GM18508 (cell line): ENCODE data around the gene ADGRF3.
"Not testable (repeated sequence)": the region's sequence is repeated elsewhere in the genome, so short reads cannot be mapped to it uniquely, and the experiment has no call there.

ENCODE experiments used
- ATAC-seq: cut with Tn5 transposase; IDR thresholded peaks from one replicate; pipeline ENCODE4 v1.9.1; 2021; ENCODE audit warnings: moderate number of reproducible peaks; ENCODE audit not compliant: insufficient read depth, unreplicated experiment

The ADGRF3 gene

DNA sequence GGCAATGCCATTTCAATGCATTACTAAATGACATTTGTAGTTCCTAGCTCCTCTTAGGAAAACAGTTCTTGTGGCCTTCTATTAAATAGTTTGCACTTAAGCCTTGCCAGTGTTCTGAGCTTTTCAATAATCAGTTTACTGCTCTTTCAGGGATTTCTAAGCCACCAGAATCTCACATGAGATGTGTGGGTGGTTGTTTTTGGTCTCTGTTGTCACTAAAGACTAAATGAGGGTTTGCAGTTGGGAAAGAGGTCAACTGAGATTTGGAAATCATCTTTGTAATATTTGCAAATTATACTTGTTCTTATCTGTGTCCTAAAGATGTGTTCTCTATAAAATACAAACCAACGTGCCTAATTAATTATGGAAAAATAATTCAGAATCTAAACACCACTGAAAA, 56.6 kb downstream of the ADGRF3 start:
- ATAC-seq = no peak

DNA sequence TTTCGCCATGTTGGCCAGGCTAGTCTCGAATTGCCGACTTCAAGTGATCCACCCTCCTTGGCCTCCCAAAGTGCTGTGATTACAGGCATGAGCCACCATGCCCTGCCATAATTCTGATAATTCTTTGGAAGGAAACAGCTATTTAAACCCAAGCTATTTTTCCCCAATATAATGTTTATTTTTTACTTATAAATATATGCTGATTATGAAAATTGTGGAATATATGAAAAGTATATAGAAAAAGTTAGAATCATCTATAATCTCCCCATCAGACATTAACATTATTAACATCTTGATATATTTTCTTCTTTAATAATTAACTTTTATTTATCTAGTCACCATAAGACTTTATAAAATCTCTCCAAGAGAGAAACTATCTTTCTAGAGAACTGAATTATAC, 60.7 kb downstream of the ADGRF3 start:
- no peak for ATAC-seq

DNA sequence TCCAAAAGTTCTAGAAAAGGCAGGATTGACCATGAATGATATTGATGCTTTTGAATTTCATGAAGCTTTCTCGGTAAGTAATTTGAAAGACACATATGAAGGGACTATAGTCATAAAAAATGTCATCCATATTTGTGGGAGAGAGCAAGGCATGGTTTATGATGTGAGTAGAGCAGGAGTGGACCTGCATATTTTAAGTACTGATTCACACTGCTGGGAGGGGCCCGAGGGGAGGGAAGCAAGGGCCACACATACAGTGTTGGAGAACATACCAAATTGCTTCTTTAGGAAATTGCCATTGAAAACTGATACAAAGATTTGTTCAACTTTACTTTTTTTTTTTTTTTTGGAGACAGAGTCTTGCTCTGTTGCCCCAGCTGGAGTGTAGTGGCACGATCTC, 62.5 kb downstream of the ADGRF3 start:
- no peak for ATAC-seq

DNA sequence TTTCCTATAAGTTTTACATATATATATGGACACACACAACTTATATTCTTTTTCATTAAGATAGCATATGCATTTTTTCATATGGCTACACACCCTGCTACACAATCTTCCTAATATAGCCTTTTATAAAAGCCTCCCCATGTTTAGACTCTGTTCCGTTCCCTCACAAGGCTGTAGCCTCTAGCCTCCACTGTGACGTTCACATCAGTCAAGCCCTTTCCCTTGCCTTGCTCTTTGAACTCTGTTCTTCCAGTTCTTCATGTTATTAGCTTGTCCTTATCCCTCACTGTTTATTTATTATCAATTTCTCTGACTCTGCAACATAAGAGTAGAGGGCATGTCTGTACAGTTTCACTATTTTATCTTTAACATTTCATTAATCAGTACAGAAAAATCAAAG, 63.0 kb downstream of the ADGRF3 start:
- ATAC-seq = no peak

DNA sequence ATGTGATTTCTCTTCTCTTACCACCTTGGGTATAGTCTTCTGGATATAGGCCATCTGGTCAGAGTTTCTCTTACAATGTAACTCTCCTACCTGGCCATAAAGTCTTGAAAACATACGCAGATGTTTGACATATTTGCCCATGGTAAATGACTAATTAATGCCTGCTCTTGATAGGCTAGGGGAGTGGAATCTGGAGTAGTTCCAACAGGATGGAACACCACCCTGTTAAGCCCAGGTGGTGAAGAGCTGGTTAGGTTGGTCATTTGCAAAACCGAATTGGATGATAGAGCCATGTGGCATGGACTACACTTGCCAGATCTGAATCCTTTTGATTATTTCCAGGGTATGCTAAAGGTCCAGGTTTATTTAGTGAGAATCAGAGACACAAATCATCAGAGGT, 65.4 kb downstream of the ADGRF3 start:
- no peak for ATAC-seq

DNA sequence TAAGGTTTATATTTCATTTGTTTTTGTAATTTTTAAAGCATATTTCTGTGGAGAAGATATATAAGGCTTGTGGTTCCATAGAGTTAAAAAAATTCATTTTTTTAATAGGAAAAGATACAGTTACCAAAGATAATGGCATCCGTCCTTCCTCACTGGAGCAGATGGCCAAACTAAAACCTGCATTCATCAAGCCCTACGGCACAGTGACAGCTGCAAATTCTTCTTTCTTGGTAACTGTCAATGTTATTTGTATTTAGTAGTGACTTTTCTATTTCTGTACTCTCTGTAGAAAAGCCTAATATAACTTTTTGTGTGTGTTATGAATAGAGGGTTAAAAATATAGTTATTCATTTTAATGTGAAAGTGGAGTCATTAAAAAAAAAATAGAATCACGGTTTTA, 66.7 kb downstream of the ADGRF3 start:
- ATAC-seq = no peak

DNA sequence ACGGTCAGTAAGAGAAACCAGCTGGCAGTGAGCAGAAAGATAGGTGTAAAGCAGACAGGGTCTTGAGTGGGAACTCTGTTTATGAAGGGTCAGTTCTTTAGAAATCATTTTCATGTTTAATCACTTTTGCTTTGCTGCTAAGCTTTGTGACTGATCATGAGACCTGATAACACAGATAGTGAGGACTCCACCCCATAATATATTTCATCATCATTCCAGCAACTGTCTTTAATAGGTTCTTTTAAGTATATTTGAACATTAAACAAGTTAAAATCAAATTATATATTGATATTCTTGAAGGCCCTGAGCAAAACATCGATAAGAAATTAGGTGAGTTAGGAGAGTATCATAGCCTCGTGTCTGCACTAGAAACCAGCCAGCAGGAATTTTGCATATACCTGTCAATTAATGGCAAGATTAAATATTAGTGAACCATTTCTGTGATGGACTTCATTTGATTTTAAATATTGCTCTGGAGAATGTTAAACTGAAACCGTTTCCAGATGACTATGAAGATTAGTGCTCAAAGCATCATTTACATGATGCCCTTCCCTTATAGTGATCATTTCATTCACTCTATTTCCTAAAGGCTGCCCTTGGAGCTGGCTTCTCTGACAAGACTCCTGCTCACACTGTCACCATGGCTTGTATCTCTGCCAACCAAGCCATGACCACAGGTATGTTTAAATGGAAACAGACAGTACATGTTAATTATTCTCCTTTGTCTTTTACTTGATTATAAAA, 69.9 kb downstream of the ADGRF3 start:
- ATAC-seq = no peak

DNA sequence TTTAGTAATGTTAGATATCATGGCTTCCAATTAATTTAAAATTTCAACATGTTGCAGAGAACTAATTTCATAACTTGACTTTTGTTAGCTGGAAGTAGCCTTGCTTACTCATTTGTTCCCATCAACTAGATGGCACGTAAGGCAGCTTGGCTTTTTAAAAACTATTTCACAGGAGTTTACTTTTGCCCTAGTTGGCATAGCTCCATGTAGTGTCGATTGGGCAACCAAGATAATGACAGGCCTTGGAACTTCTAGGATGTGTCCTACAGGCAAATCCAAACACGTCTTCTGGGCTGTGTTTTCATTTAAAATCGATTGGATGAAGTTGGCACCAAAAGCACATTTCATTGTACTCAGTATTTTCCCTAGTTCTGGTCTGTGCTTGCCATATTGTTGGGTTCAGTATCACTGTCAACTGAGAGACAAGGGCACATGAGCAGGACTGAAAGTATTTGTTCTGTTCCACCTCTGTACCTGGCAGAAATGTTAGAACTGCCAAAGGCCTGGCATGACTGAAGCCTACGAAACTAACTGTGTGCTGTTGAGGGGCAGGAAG, 72.5 kb downstream of the ADGRF3 start:
- ATAC-seq = no peak

DNA sequence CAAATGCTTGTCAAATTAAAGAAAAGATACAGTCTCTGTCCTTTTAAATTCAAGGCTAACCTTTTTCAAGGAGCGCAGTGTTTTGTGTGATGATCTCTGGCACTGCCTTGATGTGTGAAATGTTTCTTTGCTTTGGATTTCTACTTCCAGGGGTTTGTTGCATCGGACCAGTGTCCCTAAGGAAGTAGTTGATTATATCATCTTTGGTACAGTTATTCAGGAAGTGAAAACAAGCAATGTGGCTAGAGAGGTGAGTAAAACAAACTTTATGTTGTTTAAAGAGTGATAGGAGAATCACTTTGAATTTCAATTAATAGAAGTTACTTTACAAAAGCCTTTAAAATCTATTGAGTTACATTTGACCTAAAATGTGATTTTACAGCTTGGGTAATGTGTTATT, 73.1 kb downstream of the ADGRF3 start:
- ATAC-seq = no peak

DNA sequence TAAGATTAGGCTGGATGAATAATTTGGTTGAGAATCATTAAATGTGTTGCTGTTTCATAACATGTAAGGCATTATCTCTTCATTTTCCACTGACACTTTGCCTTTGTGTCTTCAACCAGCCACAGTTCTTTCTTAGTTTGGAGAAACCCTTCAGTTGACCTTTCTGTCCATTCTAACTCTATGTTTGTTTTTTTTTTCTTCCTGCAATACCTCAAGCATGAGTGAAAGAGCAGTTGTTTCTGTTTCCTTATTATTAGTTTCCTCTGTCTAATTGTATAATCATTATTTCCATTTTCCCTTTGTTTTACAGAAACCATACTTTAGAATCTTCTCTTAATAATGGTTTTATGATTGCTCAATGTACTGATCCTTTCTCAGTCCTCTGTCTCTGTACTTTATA, 76.2 kb downstream of the ADGRF3 start:
- no peak for ATAC-seq

DNA sequence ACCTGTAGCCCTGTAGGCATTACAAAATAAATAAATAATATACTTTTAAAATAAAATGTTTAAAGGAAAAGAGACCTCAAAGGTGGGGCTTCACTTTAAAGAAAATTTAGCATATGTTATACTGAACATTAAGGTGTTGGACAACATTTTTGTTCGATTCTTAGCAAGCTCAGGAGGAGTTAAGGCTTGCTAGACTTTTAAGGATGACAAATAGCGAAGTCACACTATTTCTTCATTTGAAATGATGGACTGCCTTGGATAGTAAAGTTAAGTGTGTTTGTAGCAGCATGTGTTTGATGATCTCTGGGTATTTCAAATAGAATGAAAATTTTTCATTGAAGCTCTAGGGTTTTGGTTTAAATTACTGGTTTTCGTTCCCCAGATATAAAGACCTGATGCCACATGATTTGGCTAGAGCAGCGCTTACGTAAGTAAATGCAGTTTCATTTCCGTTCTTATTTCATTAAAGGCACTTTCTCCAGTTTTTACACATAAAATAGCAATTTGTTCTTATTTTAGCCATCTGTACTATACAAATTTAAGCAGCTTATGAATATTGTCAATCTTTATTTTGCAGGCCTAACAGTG, 76.9 kb downstream of the ADGRF3 start:
- no peak for ATAC-seq

DNA sequence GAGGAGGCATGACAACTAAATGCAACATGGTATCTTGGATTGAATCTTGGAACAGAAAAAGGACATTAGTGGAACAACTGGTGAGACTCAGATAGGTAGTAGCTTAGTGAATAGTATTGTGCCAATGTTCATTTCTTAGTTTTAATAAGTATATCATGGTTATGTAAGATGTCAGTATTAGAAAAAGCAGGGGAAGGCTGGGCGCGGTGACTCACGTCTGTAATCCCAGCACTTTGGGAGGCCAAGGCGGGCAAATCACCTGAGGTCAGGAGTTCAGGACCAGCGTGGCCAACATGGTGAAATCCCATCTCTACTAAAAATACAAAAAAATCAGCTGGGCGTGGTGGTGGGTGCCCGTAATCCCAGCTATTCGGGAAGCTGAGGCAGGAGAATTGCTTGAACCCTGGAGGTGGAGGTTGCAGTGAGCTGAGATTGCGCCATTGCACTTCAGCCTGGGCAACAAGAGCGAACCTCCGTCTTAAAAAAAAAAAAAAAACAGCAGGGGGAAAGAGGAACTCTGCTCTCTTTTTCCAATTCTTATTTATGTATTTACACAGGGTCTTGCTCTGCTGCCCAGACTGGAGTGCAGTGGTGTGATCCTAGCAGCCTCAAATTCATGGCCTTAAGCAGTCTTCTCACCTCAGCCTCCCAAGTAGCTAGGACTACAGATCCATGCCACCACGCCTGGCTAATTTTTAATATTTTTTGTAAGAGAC, 77.8 kb downstream of the ADGRF3 start:
- not testable (repeated sequence) for ATAC-seq

DNA sequence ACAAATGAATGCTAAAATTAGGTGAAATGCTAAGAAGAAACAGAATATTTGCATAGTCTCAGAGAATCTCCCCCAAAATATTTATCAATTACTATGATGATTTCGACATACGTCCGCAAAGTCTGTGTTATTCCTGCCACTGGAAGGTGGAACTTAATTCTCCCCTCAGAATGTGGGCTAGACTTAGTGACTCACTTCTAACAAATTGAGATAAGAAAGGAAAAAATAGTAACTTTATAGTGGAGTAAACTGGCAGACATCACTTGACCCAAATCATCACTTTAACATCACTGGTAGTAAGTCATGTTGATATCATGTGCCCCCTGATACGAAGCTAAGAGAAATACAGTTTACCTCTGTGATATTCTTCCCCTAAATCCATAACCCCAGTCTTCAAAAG, 78.4 kb downstream of the ADGRF3 start:
- ATAC-seq = no peak

DNA sequence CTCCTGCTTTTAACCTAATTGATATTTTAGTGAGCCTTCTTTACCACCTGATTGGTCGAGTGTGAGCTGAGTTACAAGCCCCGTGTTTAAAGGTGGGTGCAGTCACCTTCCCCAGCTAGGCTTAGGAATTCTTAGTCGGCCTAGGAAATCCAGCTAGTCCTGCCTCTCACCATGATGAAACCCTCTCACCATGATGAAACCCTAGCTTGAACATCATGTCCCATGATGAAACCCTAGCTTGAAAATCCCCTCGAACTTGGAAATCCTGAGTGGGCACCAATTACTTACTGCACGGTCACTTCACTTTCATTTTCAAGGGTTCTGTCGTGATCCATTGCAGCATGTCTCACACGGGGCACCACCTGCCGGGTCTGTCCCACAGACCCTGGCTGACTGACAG, 87.8 kb downstream of the ADGRF3 start:
- ATAC-seq = not testable (repeated sequence)
